Right cardiac atrium (tissue), 5 donors: ENCODE data around the gene PACRGL. TPM values are rescaled to one million over a fixed set of nuclear protein-coding genes. Genes with fewer than 3 reads are reported as not detected.
"Not testable (repeated sequence)": the region's sequence is repeated elsewhere in the genome, so short reads cannot be mapped to it uniquely, and the experiment has no call there.

Experiments used
- ATAC-seq, 2 donors: fragments of 200-7000 bp; cut with Tn5 transposase; one replicate each; pipeline versions ENCODE4 v1.8.0 to v1.9.1; 2020; ENCODE audit warnings: moderate library complexity in 2 of 2, mild to moderate bottlenecking in 1 of 2
- DNase-seq, 3 donors: peaks; one replicate each; pipeline ENCODE4 v3.0.0-alpha.2; 2020
- H3K27ac ChIP-seq: one replicate; pipeline ENCODE4 v1.5.1; 2013; ENCODE audit warnings: mild to moderate bottlenecking, low read length, control low read depth, moderate library complexity
- H3K27me3 ChIP-seq: one replicate; pipeline ENCODE4 v1.6.1; 2013; ENCODE audit not compliant: control insufficient read depth, insufficient read depth
- H3K4me1 ChIP-seq: one replicate; pipeline ENCODE4 v1.6.1; 2013; ENCODE audit warnings: low read length; ENCODE audit not compliant: control insufficient read depth, insufficient read depth
- H3K4me3 ChIP-seq: one replicate; pipeline ENCODE4 v1.5.1; 2013; ENCODE audit warnings: low read length, control low read depth
- H3K9me3 ChIP-seq: one replicate; pipeline ENCODE4 v1.6.1; 2013; ENCODE audit warnings: low read length; ENCODE audit not compliant: control insufficient read depth
- WGBS: extraction: QIAGEN DNeasy Blood & Tissue Kit; methylation state at CpG from one replicate; pipeline ENCODE4 v1.1.7; 2013; 5-methylcytosine and 5-hydroxymethylcytosine counted together
- intact Hi-C, 4 donors: fragments of 100-400 bp; cut with DNase I; formaldehyde crosslinking; loops; one replicate each; pipeline versions ENCODE4 v1.11.0 to v1.14.0; 2022 to 2023
- polyA plus RNA-seq: library from polyadenylated mRNA; stranded (reverse); fragments of 200-250 nt; gene quantifications from one replicate; pipeline ENCODE4 v1.2.3, GENCODE V29; 2013
- total RNA-seq, 4 donors: library from RNA; stranded (reverse); fragmentation: NEBNext Ultra II Directional; extraction: Animal tissue kit (Norgen Biotek cat#: 25700); gene quantifications; one replicate each; pipeline ENCODE4 v1.2.1, GENCODE V29; 2021
- donor health status: healthy with polysubstance abuse.
- donor health status: DM: no; HTN: yes; CAD: no.
- donor health status: DM: no; HTN: no; CAD: no.
- donor health status: DM: no; HTN: yes; CAD: no; lungs with severe emphysema.
- donor health status: DM: yes; HTN: yes; CAD: no.

The PACRGL gene
- total and polyA plus RNA-seq, 5 donors: 7.0 to 12.6 (median 11.6) TPM

DNA sequence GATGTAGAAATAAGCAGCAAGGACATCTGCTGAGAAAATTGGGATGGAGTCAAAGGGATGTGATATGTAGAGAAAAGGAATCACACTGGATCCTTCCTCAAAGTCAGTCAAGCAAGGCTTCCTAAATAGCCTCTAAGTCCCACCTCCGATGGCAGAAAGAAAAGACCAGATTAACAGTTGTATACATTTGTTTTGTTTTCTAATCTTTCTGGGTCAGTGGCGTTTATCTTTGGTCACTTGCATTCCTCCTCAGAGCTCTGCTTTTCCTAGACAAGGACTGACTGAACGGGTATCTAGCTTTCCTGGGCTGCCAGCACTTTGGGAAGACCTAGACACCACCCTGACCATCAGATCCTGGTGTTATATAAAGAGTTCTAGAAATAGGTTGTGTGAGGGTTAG is 23.2 kb downstream of the PACRGL start:
- no peak overlapping the region for H3K4me3 ChIP-seq
- no peak overlapping the region for H3K27ac ChIP-seq
- H3K4me1 ChIP-seq: no peaks in the 10 kb centered on the region
- intact Hi-C loops: no loop called here
- no peak for ATAC-seq
- H3K9me3 ChIP-seq: peaks cover 3% of the 10 kb centered on the region
- no peaks in the 10 kb centered on the region for H3K27me3 ChIP-seq
- WGBS: 71% methylated on average over 3 of the region's 3 CpGs
- no peak for DNase-seq

- ATAC-seq (no peak), DNase-seq (no peak)
- Histone ChIP-seq H3K27me3 (no peaks in the 10 kb centered on the region), H3K9me3 (peaks cover 3% of the 10 kb centered on the region), H3K4me3 (no peak overlapping the region), H3K4me1 (no peaks in the 10 kb centered on the region), H3K27ac (no peak overlapping the region)
- WGBS: 81% methylated on average over 6 of the region's 6 CpGs
- intact Hi-C loops: no loop called here
Observed at GRCh38 chr4:20724915-20725314, 24.7 kb downstream of the PACRGL start.

- WGBS: 99% methylated on average over 1 of the region's 1 CpG
- Histone ChIP-seq H3K4me1 (no peaks in the 10 kb centered on the region), H3K27ac (no peak overlapping the region), H3K9me3 (no peaks in the 10 kb centered on the region), H3K4me3 (no peak overlapping the region), H3K27me3 (no peaks in the 10 kb centered on the region)
- ATAC-seq (no peak), DNase-seq (no peak)
- intact Hi-C loops: no loop called here
Observed at GRCh38 chr4:20735931-20736330, 35.7 kb downstream of the PACRGL start.

- H3K27ac ChIP-seq: not testable (repeated sequence)
Observed at GRCh38 chr4:20746000-20746399, 45.7 kb downstream of the PACRGL start.

DNA sequence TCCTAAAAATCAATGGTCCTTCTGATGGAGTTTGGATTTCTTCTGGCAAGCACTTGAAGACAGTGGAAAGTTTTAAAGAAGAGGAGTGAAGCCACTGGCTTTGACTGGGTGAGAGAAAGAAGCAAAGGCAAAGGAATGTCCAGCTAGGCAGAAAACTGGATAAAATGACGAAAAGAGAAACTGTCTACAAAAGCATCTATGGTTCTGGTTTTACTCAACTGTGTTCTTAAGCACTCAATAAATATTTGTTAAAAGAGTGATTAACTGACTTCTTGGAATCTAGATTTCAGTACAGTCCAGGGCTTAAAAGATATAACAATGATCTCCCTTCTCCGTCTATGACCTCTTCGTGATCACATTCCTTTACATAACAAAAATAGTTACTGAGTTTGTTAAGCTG is 52.4 kb downstream of the PACRGL start:
- Histone ChIP-seq H3K4me1 (no peaks in the 10 kb centered on the region), H3K27me3 (no peaks in the 10 kb centered on the region), H3K9me3 (no peaks in the 10 kb centered on the region), H3K27ac (no peak overlapping the region), H3K4me3 (no peak overlapping the region)
- WGBS: 93% methylated on average over 3 of the region's 3 CpGs
- DNase-seq (no peak), ATAC-seq (no peak)
- intact Hi-C loops: no loop called here

More at GRCh38 chr4:20746000-20746399, 45.7 kb downstream of the PACRGL start:
- 94% methylated on average over 4 of the region's 4 CpGs for WGBS
- H3K4me1 ChIP-seq, intact Hi-C loops, H3K27me3 ChIP-seq, H3K9me3 ChIP-seq, H3K4me3 ChIP-seq, ATAC-seq, DNase-seq: not testable (repeated sequence)

DNA sequence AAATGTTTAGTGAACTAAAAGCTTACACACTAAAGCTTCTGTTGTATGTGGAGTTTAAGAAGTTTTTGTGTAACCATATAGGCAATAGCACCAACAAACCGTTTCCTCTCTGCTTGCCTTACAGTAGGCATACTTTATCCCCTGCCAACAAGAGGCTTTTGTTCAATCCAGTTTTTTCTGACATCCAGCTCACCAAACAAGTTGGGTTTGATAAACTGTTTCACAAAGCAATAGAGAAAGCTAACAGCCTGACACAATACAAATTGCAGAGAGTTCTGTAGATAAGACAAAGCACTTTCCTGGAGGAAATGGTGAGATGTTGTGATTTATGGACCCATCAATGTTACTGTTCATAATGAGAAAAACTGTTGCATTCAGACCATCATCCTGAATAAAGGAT is 53.8 kb downstream of the PACRGL start:
- ATAC-seq: no peak

DNA sequence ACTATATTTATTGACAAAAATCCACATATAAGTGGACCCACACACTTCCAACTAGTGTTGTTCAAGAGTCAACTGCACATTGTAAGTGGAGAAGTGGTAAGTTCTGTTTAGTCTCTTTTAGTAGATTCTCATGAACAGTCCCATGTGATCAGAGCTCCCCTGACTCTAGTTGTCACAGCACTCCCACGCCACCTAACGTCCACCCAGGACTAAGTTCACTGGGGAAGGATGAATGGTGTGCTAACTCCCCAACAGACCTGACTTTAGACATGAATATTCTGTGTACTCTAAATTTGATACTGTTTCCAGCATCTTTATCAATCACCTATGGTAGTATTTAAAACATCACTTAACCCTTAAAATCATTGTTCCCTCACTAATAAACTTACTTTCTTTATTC is 59.8 kb downstream of the PACRGL start:
- intact Hi-C loops: no loop called here
- Histone ChIP-seq H3K27me3 (no peaks in the 10 kb centered on the region), H3K9me3 (no peaks in the 10 kb centered on the region), H3K4me3 (no peak overlapping the region), H3K4me1 (no peaks in the 10 kb centered on the region), H3K27ac (no peak overlapping the region)
- 72% methylated on average over 2 of the region's 2 CpGs for WGBS
- no peak for DNase-seq
- no peak for ATAC-seq

More for the DNA sequence above, 53.8 kb downstream of the PACRGL start:
- no peak for DNase-seq
- no peak overlapping the region for H3K4me3 ChIP-seq
- H3K27me3 ChIP-seq: no peaks in the 10 kb centered on the region
- no peaks in the 10 kb centered on the region for H3K9me3 ChIP-seq
- intact Hi-C loops: no loop called here
- no peaks in the 10 kb centered on the region for H3K4me1 ChIP-seq
- 74% methylated on average over 1 of the region's 1 CpG for WGBS
- H3K27ac ChIP-seq: no peak overlapping the region

DNA sequence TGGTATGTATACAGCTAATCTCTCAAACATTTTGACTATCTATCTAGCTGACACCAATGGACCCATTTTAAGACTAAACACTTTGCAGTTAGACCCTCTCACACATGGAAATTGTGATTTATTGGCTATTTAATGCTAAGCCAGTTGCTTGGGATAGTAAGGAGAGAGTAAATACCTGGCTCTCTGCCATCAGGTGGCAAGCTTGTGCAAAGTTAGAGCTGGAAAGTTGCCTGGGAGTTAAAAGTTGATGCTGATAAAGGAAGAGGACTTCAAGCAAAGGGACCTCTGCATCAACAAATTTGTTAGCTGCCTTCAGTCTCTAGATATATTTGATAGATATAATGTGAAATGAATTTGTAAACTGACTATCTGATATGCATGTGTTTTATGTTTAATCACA is 61.1 kb downstream of the PACRGL start:
- Histone ChIP-seq H3K4me1 (no peaks in the 10 kb centered on the region), H3K27ac (no peak overlapping the region), H3K27me3 (no peaks in the 10 kb centered on the region), H3K4me3 (no peak overlapping the region), H3K9me3 (no peaks in the 10 kb centered on the region)
- no peak for DNase-seq
- intact Hi-C loops: no loop called here
- no peak for ATAC-seq

DNA sequence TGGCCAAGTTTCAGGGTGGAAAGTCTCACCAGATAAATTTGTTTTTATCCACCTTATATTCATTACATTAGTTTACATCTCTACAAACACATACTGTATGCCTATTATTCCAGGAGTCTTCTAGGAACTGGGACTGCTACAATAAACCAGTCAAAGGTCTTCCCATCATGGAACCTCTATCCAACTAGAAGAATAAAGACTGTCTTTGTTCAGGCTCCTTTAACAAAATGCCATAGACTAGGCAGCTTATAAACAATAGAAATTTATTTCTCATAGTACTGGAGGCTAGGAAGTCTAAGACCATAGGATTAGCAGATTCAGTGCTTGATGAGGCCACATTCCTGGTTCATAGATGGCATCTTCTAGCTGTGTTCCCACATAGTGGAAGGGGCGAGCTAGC is 61.6 kb downstream of the PACRGL start:
- WGBS: 96% methylated on average over 1 of the region's 1 CpG
- no peak for DNase-seq
- ATAC-seq: no peak
- no peaks in the 10 kb centered on the region for H3K27me3 ChIP-seq
- intact Hi-C loops: no loop called here
- no peaks in the 10 kb centered on the region for H3K4me1 ChIP-seq
- H3K9me3 ChIP-seq: no peaks in the 10 kb centered on the region
- no peak overlapping the region for H3K4me3 ChIP-seq
- no peak overlapping the region for H3K27ac ChIP-seq

GRCh38 chr4:20764366-20764992 is 64.2 kb downstream of the PACRGL start:
- H3K4me3 ChIP-seq: no peak overlapping the region
- no peaks in the 10 kb centered on the region for H3K9me3 ChIP-seq
- no peak for DNase-seq
- H3K27me3 ChIP-seq: no peaks in the 10 kb centered on the region
- intact Hi-C loops: no loop called here
- H3K27ac ChIP-seq: no peak overlapping the region
- ATAC-seq: no peak
- no peaks in the 10 kb centered on the region for H3K4me1 ChIP-seq
- WGBS: 88% methylated on average over 13 of the region's 13 CpGs

DNA sequence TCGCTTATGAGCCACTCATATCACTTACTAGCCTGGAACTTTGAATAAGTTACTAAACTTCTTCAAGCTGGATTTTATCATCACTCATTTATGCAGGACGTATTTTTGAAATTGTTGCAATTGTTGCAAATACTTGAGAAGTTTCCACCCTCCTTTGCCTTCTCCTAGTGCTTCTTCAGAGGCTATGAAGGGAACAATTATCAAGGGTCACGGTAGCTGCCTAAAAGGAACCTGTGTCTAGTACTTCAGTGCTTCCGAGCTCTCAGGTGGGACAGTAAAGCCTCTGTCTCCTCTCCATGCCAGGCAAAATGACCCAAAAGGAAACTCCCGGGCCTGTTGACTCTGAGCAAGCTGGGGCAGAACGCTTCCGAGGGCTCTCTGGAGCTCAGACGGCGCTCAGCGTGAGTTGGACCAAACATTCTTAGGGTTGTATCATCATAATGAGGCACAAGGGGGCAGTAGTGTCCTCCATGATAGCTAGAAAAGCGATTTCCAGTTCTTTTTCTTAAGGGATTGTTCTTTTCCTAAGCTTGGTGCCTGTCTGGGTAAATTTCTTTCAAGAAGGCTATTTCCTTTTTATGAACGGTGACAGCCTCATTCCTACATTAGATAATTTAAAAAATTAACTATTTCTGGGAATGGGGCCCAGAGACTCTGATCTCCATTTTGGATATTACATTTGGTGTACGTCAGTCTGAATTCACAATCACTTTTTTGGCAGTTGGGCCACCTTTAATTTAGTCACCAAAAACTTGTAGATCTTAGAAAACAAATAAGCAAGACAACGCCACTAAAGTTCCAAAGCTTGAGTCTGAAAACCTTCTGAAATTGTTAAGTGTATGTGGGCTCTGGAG is 73.1 kb downstream of the PACRGL start:
- Histone ChIP-seq H3K4me3 (no peak overlapping the region), H3K9me3 (no peaks in the 10 kb centered on the region), H3K4me1 (no peaks in the 10 kb centered on the region), H3K27ac (no peak overlapping the region), H3K27me3 (no peaks in the 10 kb centered on the region)
- intact Hi-C loops: loop anchor here in 1 of 4 donors (10.0 kb wide), 2 partner anchors 361 to 991 kb away; no protein-coding TSS in a partner anchor
- 28% methylated on average over 14 of the region's 14 CpGs for WGBS
- DNase-seq: no peak
- peak; percentile 45 to 66 for ATAC-seq
